GM12891 (cell line): ENCODE results near the gene PARM1.

Source experiments
- POLR2AphosphoS5 ChIP-seq: IDR thresholded peaks from 2 replicates; pipeline ENCODE4 v1.6.1; 2011; ENCODE audit warnings: low read depth, low read length, control low read depth
- SPI1 ChIP-seq: IDR thresholded peaks from 2 replicates; pipeline ENCODE4 v1.6.1; 2011; ENCODE audit warnings: low read depth, low read length, control low read depth
- TAF1 ChIP-seq: IDR thresholded peaks from 2 replicates; pipeline ENCODE4 v1.6.1; 2011; ENCODE audit warnings: low read depth, low read length, control low read depth

DNA sequence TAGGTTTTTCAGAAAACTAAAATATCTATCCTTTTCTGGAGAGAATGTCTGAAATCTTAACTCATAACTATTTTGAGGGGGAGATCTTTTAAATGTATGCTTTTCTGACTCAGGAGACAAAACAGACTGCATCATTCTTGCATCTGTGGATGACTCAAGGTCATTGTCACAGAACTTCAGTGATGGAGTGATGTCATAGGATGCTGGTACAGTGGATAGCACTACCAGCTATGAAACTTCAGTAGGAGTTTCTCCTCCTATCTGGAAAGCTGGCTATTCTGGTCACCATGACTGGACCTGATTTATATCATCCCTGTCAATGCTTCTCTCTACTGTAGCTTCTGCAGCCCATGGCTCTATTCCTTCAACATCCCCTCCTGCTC, 50.3 kb downstream of the PARM1 start:
- TF ChIP-seq POLR2AphosphoS5 (no peak), TAF1 (no peak), SPI1 (no peak)
